Chondrocyte (in vitro differentiated cells): ENCODE measurements around the gene ASB18. TPM values are rescaled to one million over a fixed set of nuclear protein-coding genes. Genes with fewer than 3 reads are reported as not detected.
A peak's percentile ranks its signal among the peaks of the same experiment; 100 is the strongest.

Experiments used
- DNase-seq: peaks from one replicate; pipeline ENCODE4 v3.0.0; 2021; ENCODE audit warnings: mixed read lengths, low spot score
- H3K27ac Mint-ChIP-seq: one replicate; pipeline ENCODE4 v1.8.0; 2021; ENCODE audit warnings: mild to moderate bottlenecking, moderate library complexity, mixed read lengths; ENCODE audit not compliant: unreplicated experiment
- H3K27me3 Mint-ChIP-seq: 2 replicates; pipeline ENCODE4 v1.8.0; 2021; ENCODE audit warnings: low read depth, mixed read lengths
- H3K36me3 Mint-ChIP-seq: 2 replicates; pipeline ENCODE4 v1.8.0; 2021; ENCODE audit warnings: low read depth, mixed read lengths
- H3K4me1 Mint-ChIP-seq: 2 replicates; pipeline ENCODE4 v1.8.0; 2021; ENCODE audit warnings: low read depth, mild to moderate bottlenecking, mixed read lengths
- H3K4me3 Mint-ChIP-seq: one replicate; pipeline ENCODE4 v1.8.0; 2021; ENCODE audit warnings: mild to moderate bottlenecking, moderate library complexity, mixed read lengths; ENCODE audit not compliant: unreplicated experiment
- H3K9me3 Mint-ChIP-seq: 2 replicates; pipeline ENCODE4 v1.8.0; 2021; ENCODE audit warnings: low read depth, mixed read lengths
- CTCF ChIP-seq: fragments of 200-600 bp; sonication (generic); IDR thresholded peaks from 2 replicates; pipeline ENCODE4 v1.5.0; 2021; ENCODE audit warnings: antibody characterized with exemption, mild to moderate bottlenecking, moderate library complexity
- total RNA-seq: library from RNA; stranded (reverse); gene quantifications from 3 replicates; pipeline ENCODE4 v1.2.1, GENCODE V29; 2021

The ASB18 gene
- total RNA-seq, 1 donor from 2014 or later, result not detected

GRCh38 chr2:236244256-236244655, 19.9 kb downstream of the ASB18 start:
- H3K36me3 Mint-ChIP-seq, result no peaks in the 10 kb centered on the region
- H3K27ac Mint-ChIP-seq, result no peak overlapping the region
- H3K4me1 Mint-ChIP-seq, result peaks cover 14% of the 10 kb centered on the region
- no peak for TF ChIP-seq CTCF
- H3K27me3 Mint-ChIP-seq, result no peaks in the 10 kb centered on the region
- no peak for DNase-seq
- H3K9me3 Mint-ChIP-seq, result no peaks in the 10 kb centered on the region
- no peak overlapping the region for H3K4me3 Mint-ChIP-seq

- Mint-ChIP-seq H3K9me3 (no peaks in the 10 kb centered on the region), H3K4me1 (peaks cover 19% of the 10 kb centered on the region), H3K27ac (no peak overlapping the region), H3K36me3 (no peaks in the 10 kb centered on the region), H3K4me3 (no peak overlapping the region), H3K27me3 (peaks cover 6% of the 10 kb centered on the region)
- no peak for TF ChIP-seq CTCF
- DNase-seq, result no peak
Observed at GRCh38 chr2:236242057-236242495, 22.1 kb downstream of the ASB18 start.

- Mint-ChIP-seq H3K27me3 (peaks cover 9% of the 10 kb centered on the region), H3K9me3 (no peaks in the 10 kb centered on the region), H3K36me3 (no peaks in the 10 kb centered on the region), H3K4me3 (no peak overlapping the region), H3K27ac (peak overlapping the region; percentile 54), H3K4me1 (peaks cover 22% of the 10 kb centered on the region)
- no peak for DNase-seq
- no peak for TF ChIP-seq CTCF
Observed at GRCh38 chr2:236241181-236242056, 22.8 kb downstream of the ASB18 start.

GRCh38 chr2:236240228-236240990, 23.8 kb downstream of the ASB18 start:
- Mint-ChIP-seq H3K36me3 (no peaks in the 10 kb centered on the region), H3K27ac (peak overlapping the region; percentile 83), H3K4me3 (no peak overlapping the region), H3K9me3 (no peaks in the 10 kb centered on the region), H3K27me3 (peaks cover 13% of the 10 kb centered on the region), H3K4me1 (peaks cover 23% of the 10 kb centered on the region)
- TF ChIP-seq CTCF, result no peak
- no peak for DNase-seq

GRCh38 chr2:236239276-236240065, 24.7 kb downstream of the ASB18 start:
- Mint-ChIP-seq H3K36me3 (no peaks in the 10 kb centered on the region), H3K27ac (peak overlapping the region; percentile 83), H3K4me1 (peaks cover 23% of the 10 kb centered on the region), H3K27me3 (peaks cover 13% of the 10 kb centered on the region), H3K4me3 (no peak overlapping the region), H3K9me3 (peaks cover 1% of the 10 kb centered on the region)
- no peak for DNase-seq
- no peak for TF ChIP-seq CTCF
